ENCODE data around the gene CDK6. TPM values are rescaled to one million over a fixed set of nuclear protein-coding genes. Genes with fewer than 3 reads are reported as not detected.

Gene CDK6
- total and polyA plus RNA-seq, 2 of the 8 experiments (the other 6 are each of a cell fraction or from before 2014, with no cell fraction given): 5.9 to 18.9 TPM

DNA sequence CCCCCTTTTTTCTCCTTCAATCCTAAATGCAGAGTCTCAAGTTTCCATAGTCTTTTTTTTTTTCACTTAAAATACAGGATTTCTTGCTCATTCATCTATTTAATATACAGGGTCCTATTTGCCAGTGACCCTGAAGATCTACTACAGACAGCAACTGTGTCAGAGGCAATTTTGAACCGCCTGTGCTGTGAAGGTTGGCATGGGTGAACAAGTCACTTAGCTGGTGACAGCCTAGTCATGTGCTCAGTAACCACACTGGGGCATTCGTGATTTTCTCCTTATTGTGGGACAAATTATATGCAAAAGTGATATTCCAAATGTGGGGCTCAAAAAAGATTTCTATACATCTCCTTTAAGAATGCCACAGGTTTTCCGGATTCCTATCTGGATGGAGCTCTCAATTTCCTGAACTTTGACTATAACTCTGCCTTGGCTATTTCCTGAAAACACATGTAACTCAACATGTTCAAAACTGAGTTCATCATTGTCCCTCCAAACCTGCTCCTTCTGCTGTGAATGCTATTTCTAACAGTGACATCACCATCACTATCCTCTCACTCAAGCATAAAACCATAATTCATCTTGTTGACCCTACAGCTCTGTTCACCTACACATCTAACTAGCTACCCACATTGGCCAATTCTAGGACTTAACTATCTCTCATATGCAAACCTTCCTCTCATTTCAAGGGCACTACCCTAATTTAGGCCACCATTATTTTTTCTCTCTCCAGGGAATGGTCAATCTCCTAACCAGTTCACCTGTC is 36.7 kb downstream of the CDK6 start:
- FAIRE-seq (no peak), DNase-seq (ENCODE audit: low read depth in 1 of 2, low spot score in 2 of 2) (no peak)
- H3K36me3 ChIP-seq (ENCODE audit: control insufficient read depth in 2 of 4, insufficient read depth in 4 of 4, low read length in 3 of 4): no peaks in the 10 kb centered on the region
- H3K23ac ChIP-seq (ENCODE audit: insufficient read length): no peak overlapping the region
- no peak overlapping the region for H2BK120ac ChIP-seq (replicated peaks; ENCODE audit: low read depth, low read length)
- 88% methylated on average over 3 of the region's 3 CpGs; no CpG with 5 or more reads in 1 of the 2 experiments for WGBS, 2 experiments (ENCODE audit: extremely low coverage in 1 of 2, insufficient coverage in 1 of 2, insufficient read length in 1 of 2, insufficient replicate concordance in 2 of 2, low coverage in 1 of 2, low lambda C conversion rate in 2 of 2, missing lambda C conversion rate in 1 of 2)
- peaks cover 0 to 3% (median 1%) of the 10 kb centered on the region in 4 experiments; a peak in 2 of 7 replicates for H3K4me1 ChIP-seq (replicated peaks in 1 of 4; ENCODE audit: control insufficient read depth in 3 of 4, insufficient read depth in 4 of 4, low read length in 3 of 4)
- no peak overlapping the region for H2BK12ac ChIP-seq (ENCODE audit: low read depth, low read length)
- ChIA-PET CTCF (ENCODE audit: partially characterized antibody) (interaction anchor here (0.7 kb wide), 1 partner anchor 37 kb away, joined by 3 read pairs; no protein-coding TSS in a partner anchor), POLR2A (ENCODE audit: partially characterized antibody) (interaction anchor here (1.8 kb wide), 1 partner anchor 16 kb away, joined by 5 read pairs; no protein-coding TSS in a partner anchor)
- no peak overlapping the region for H3K27ac ChIP-seq (ENCODE audit: low read depth, low read length)
- no peaks in the 10 kb centered on the region for H3K9me3 ChIP-seq (ENCODE audit: insufficient read depth in 2 of 2, low read depth in 1 of 2, low read length in 1 of 2)
- H4K91ac ChIP-seq (replicated peaks; ENCODE audit: insufficient read length, low read length): no peak overlapping the region
- no peak overlapping the region for H2BK5ac ChIP-seq (ENCODE audit: low read depth, low read length)
- no peak overlapping the region for H4K5ac ChIP-seq (ENCODE audit: insufficient read length, low read depth, low read length)
- no peak overlapping the region for H2AK5ac ChIP-seq (ENCODE audit: low read depth, low read length)
- H3K79me2 ChIP-seq (ENCODE audit: control insufficient read depth in 1 of 2, insufficient read depth in 2 of 2, low read length in 2 of 2): no peaks in the 10 kb centered on the region
- no peaks in the 10 kb centered on the region for H3K23me2 ChIP-seq (ENCODE audit: low read depth, low read length)
- no peak overlapping the region for H3K4ac ChIP-seq (replicated peaks; ENCODE audit: insufficient read length, low read depth, low read length)
- no peak for TF ChIP-seq POU5F1 (IDR thresholded peaks at IDR 0.05; ENCODE audit: low read depth, low read length)
- no peak for TF ChIP-seq GTF2F1 (IDR thresholded peaks at IDR 0.05; ENCODE audit: borderline replicate concordance, low read depth, low read length)
- TF ChIP-seq KDM4A (IDR thresholded peaks at IDR 0.05; ENCODE audit: low read depth, low read length, severe bottlenecking): no peak
- TF ChIP-seq SRF (IDR thresholded peaks at IDR 0.05; ENCODE audit: low read depth, low read length): no peak
- no peak for TF ChIP-seq EZH2 (IDR thresholded peaks at IDR 0.05; ENCODE audit: low read depth, low read length, severe bottlenecking)
- no peak for TF ChIP-seq SIX5 (IDR thresholded peaks at IDR 0.05; ENCODE audit: low read depth, low read length)
- TF ChIP-seq, protein P1, sequence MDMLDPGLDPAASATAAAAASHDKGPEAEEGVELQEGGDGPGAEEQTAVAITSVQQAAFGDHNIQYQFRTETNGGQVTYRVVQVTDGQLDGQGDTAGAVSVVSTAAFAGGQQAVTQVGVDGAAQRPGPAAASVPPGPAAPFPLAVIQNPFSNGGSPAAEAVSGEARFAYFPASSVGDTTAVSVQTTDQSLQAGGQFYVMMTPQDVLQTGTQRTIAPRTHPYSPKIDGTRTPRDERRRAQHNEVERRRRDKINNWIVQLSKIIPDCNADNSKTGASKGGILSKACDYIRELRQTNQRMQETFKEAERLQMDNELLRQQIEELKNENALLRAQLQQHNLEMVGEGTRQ (IDR thresholded peaks at IDR 0.05; ENCODE audit: low read length): no peak
- TF ChIP-seq KDM5A (IDR thresholded peaks at IDR 0.05; ENCODE audit: low read length): no peak
- TF ChIP-seq PHF8 (conservative IDR thresholded peaks at IDR 0.05; ENCODE audit: low read depth, low read length): no peak
- no peaks in the 10 kb centered on the region for H3K27me3 ChIP-seq (replicated peaks in 1 of 4; ENCODE audit: control insufficient read depth in 3 of 4, extremely low read depth in 1 of 4, insufficient read depth in 3 of 4, low read length in 3 of 4)
- no peak overlapping the region for H3K56ac ChIP-seq (replicated peaks; ENCODE audit: insufficient read length, low read depth, low read length)
- H4K20me1 ChIP-seq (replicated peaks in 1 of 2; ENCODE audit: control insufficient read depth in 1 of 2, insufficient read depth in 2 of 2, low read length in 2 of 2): no peaks in the 10 kb centered on the region
- H3K9ac ChIP-seq (replicated peaks in 1 of 4; ENCODE audit: extremely low read depth in 1 of 4, low read depth in 3 of 4, low read length in 3 of 4): no peak overlapping the region
- H3K14ac ChIP-seq (ENCODE audit: insufficient read length): no peak overlapping the region
- H3K18ac ChIP-seq (ENCODE audit: extremely low read depth, low read length): no peak overlapping the region
- H3K4me3 ChIP-seq (ENCODE audit: extremely low read depth in 1 of 4, insufficient read depth in 2 of 4, low read depth in 3 of 4, low read length in 4 of 4): no peak overlapping the region
- H3K79me1 ChIP-seq (ENCODE audit: low read depth, low read length): peaks cover 3% of the 10 kb centered on the region; the same call in 1 of the 2 replicates
- no peak overlapping the region for H2BK20ac ChIP-seq (ENCODE audit: low read length)
- H2AFZ ChIP-seq (ENCODE audit: low read length): no peak overlapping the region
- no peak overlapping the region for H4K8ac ChIP-seq (ENCODE audit: extremely low read depth, insufficient read depth, low read length)
- no peak overlapping the region for H3K4me2 ChIP-seq (ENCODE audit: insufficient read depth in 1 of 2, low read depth in 2 of 2, low read length in 2 of 2)
- H2BK15ac ChIP-seq (ENCODE audit: low read length): no peak overlapping the region

All from H1 (cell line).